Epidermal melanocyte (primary cell): ENCODE data around the gene RAB8B.
A peak's percentile ranks its signal among the peaks of the same experiment; 100 is the strongest.
"Not testable (repeated sequence)": the region's sequence is repeated elsewhere in the genome, so short reads cannot be mapped to it uniquely, and the experiment has no call there.

ENCODE experiments used
- DNase-seq: peaks from one replicate; pipeline ENCODE4 v3.0.0; 2011; ENCODE audit warnings: low spot score; ENCODE audit not compliant: insufficient read length

RAB8B gene

DNA sequence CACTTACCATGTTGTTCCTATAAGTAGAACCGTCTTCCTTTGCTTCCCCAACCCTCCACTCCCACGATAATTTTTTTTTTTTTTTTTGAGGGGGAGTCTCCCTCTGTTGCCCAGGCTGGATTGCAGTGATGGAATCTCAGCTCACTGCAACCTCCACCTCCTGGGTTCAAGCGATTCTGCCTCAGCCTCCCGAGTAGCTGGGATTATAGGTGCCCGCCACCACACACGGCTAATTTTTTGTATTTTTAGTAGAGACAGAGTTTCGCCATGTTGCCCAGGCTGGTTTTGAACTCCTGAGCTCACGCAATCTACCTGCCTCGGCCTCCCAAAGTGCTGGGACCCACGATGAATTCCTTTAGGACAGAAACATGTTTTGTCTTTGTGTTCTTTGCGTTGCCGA lies 19.4 kb downstream of the RAB8B start:
- not testable (repeated sequence) for DNase-seq

DNA sequence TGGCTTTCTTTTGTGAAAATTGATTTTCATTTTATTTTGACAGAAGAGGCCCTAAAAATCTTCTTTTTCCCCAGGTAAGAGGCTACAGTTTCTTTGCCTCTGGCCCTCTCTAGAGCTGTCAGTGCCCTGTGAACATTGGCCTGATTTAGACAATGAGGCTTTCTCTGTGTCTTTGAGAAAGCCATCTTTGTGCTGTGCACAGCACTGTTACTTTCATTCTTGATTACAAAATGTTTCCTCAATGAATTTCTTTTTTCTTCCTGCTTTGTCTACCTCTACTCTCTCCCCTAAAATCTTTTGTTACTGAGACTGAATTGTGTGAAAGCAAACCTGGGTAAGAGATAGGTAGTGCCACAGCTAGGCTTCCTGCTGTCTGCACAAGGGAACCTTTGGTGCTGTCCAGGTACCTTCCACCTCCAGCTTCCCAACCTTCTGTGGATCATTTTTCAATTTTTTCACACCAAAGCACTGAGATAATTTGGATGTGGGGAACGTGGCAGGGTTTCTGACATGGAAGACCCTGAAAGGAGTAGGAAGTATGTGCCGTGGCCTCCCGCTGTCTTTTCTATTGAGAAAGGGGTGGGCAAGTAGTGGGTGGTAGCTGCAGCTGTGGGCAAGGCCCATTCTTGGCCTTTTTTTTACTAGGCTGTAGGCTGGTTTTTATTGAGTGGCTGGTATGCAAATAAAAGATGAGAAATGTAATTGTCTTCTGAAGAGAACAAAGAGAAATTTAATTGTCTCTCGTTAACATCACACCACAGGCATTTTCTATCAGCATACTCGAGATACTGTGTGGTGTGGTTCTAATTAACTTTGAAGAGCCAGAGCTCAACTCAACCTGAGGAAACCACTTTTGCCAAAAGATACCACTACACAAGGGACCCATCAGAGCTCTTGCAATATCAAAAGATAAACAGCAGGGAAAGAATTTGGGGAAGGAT lies 21.0 kb downstream of the RAB8B start:
- DNase-seq: no peak

DNA sequence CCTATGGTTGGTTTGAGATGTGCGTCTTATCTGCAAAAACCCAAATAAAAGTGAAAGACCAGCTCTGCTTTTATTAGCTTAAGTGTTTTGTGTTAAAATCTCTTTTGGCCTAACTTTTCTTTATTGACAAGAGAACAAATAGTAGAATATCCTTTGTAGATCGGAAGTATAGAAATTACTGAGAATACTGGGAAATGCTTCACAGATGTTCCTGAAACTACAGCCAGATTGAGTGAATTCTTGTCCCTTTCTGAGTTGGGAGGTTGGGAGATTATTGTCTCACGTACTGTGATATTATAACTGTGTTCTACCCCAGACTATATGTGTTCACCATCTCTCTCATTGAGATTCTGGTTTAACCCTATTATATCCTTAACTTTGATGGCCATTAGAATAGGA lies 21.7 kb downstream of the RAB8B start:
- no peak for DNase-seq

DNA sequence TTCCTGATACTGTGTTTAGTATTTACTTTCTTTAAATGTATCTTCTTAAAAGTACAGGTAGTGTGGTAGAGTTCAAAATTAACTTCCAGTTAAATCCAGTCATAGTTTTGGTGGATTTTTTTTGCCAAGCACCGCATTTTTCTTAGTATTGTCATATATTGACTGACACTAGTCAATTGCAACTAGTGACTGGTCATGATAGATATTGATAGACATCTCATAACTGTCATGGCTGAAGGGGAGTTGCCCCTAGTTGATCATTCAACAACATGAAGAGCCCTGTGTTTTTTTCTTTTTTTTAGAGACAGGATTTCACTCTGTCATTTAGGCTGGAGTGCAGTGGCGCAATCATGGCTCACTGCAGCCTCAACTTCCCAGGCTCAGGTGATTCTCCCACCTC lies 22.1 kb downstream of the RAB8B start:
- DNase-seq: no peak

DNA sequence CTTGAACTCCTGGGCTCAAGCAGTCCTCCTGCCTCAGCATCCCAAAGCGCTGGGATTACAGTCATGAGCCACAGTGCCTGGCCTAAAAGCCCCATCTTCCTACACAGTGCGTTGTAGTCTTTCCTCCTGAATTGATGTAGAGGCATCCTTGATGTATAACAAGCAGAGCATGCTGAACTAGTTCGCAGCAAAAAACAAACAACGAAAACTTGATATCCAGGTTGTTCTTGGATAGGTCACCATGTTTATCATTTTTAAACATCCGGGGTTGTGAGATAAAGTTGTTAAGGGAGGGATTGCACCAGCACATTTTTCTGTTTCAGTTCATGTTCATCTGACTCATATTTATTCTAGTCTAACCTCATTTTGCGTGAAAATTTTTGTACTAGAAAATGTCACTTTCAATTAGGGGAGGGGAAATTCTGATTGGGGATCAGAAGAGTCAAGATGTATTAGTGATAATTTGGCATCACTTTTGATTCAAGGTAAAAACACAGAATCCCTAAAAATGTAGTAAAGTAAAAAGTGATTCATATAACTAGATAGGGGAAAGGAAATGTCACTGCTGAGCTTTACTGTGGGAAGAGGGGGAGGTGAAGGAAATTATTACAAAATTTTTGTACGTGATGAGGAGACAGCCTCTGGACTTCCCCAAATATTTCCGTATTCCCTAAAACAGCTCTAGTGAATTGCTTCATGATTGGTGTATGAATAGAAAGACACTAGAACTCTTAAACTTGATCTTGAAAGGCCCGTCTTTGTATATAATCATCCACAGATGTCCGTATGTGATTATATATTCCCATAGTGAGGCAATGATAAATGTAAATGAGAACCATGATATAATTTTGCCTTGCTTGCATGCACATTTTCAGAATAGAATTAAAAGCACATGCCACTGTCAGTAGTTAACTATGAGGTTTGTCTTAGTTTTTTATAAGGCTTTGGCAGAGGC lies 22.9 kb downstream of the RAB8B start:
- DNase-seq: no peak

DNA sequence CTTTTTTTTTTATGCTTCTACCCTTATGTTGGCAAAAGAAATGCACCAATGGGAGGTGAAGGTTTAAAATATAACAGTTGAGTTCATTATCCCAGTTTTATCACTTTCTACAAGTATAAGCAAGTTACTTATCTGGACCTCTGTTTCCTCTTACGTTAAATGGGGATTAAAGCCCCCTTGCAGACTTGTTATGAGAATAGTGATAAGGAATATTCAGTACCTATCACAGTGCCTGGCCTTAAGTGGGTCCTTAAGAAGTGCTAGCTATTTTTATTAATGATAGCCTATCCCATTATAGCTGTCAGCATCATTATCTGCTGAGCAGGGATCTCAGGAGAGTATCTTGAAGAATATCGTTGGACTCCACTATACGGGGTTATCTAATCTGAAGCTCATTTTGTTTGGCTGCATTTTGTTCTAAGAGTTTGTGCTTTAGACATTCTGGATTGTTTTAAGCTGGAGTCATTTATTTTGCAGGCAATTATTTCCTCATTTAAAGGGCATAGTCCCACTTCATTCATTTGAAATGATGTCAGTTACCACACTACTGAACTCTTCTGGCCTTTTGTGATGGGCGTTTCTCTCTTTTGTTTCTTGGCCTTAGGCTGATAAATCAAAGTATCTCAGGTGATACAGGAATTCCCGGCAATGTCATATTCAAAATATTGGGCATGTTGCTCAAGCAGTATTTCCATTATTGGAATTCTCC lies 28.8 kb downstream of the RAB8B start:
- no peak for DNase-seq

DNA sequence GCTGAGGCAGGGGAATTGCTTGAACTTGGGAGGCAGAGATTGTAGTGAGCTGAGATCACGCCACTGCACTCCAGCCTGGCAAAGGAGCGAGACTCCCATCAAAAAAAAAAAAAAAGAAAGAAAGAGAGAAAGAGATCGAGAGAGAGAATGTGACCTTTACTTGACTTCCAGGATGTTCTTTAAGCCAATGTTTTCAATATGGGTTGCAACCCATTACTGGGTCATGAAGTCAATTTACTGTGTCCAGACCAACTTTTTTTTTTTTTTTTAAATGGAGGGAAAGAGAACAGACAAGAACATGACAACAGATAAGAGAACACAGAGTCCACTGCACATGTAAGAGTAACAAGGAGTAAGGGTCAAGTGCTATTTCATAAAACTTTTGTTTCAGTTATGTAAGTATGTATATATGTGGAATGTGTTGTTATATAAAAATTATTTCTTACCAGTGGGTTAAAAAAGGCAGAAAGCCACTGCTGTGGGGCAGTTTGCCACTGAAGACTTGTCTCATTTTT lies 29.8 kb downstream of the RAB8B start:
- no peak for DNase-seq

DNA sequence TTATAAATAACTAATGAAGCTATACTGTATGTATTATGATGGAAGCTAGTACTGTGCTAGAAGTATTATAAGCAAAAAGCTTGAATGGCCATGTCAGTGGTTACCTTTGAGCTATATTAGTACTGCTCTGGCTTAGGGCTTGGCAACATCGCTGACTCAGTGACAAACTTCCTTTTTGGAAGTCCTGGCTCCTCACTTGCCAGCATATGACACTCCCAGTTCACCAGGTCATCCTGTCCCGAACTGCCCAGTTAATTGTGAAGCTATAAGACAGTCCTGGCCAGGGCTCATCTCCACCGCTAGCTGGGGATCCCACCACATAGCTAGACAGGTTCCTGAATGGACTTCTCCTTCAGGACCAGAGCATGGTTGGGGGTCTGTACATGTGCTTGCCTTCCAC lies 31.9 kb downstream of the RAB8B start:
- no peak for DNase-seq

DNA sequence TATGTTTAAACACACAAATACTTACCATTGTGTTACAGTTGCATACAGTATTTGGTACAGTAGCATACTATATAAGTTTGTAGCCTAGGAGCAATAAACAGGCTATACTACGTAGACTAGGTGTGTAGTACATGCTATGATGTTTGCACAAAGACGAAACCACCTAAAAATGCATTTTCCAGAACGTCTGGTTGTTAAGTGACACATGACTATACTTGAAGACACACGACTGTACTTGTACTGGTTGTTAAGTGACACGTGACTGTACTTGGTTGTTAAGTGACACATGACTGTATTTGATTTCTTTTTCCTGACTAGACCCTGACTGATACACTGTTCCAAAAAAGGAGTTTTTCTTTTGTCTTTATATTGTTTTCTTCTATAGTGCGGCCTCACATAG lies 34.1 kb downstream of the RAB8B start:
- DNase-seq: no peak

DNA sequence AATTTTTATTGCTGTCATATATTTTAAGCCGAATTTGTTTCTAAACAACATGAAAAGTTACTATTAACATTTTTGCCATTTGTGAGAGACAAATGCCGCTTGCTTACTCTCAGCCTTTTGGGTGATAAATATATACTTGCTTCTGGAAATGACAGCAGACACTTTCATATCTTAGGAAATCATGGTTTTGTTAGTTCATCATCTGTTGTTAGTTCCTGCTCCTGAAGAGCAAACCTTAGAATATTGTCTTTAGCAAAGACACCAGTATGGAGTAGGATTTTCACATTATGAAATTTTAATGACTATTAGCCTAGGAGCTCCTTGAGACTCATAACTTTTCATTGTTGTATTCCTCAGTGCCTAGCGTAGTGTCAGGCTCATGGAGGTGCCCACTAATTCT lies 36.0 kb downstream of the RAB8B start:
- no peak for DNase-seq

DNA sequence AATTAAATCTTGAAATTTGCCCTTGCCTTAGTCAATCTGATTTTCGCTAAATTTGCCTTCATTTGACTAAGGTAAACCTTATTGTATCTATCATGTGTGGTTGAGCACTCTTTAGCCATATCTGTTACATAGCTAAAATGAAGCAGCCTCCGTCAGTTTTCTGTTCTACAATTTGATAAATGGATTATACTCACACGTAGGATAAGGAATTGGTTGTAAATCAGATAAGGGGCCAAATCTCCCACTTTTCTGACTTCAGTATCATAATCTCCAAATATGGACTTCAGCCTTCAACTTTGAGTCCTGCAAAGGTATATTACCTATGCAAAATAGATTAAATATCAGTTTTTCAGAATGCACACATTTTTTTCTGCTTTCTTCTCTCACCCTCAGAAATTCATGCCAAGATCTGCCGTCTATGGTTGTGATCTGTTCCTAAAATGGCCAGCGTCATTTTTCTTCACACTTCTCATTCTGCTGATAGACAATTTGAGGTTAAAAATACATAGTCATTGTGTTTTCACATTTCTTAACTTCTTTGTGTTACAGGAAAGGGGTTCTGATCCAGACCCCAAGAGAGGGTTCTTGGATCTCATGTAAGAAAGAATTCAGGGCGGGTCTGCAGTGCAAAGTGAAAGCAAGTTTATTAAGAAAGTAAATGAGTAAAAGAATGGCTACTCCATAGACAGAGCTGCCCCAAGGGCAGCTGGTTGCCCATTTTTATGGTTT lies 36.9 kb downstream of the RAB8B start:
- DNase-seq: no peak

DNA sequence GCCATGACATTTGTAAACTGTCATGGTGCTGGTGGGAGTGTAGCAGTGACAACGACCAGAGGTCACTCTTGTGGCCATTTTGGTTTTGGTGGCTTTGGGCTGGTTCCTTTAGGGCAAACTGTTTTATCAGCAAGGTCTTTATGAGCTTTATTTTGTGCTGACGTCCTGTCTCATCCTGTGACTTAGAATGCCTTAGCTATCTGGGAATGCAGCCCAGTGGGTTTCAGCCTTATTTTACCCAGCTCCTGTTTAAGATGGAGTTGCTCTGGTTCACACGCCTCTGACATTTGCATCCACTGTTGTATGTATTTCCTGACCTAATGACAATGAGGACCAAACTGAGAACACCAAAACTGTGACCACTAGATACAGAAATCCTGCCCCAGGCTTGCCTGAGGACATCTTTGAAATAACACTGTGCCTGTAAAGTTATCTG lies 37.6 kb downstream of the RAB8B start:
- DNase-seq: peak; percentile 43

DNA sequence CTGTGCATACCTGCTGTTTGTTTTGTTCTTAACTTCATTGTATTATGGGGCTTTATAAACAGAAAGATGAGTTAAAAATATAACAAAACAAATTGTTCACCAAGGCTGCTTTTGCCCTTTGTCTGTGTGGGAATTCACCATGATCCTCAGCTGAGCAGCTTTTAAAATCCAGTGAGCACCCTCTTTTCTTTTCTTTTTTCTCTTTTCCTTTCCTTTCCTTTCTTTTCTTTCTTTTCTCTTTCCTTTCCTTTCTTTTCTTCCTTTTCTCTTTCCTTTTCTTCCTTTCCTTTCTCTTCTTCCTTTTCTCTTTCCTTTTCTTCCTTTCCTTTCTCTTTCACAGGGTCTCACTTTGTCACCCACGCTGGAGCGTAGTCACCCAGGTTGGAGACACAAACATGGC lies 38.3 kb downstream of the RAB8B start:
- DNase-seq: no peak

DNA sequence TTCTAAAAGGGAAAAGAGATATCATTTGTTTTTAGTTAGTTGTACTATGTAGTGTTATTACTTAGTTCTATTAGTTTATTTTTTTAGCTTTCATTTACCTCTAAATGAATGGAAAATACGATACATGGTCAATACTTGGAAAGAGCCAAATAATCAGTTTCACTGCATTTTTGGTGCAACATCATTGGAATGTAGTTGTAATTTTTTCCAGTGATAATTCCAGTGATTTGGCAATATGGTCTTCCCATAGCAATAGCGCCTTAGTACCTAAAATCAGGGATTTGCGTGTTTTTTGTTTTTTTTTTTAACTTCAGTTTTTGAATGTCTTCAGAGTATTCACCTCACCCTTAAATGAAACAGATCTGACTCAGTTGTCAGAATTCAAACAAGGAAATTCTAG lies 41.8 kb downstream of the RAB8B start:
- DNase-seq: no peak

DNA sequence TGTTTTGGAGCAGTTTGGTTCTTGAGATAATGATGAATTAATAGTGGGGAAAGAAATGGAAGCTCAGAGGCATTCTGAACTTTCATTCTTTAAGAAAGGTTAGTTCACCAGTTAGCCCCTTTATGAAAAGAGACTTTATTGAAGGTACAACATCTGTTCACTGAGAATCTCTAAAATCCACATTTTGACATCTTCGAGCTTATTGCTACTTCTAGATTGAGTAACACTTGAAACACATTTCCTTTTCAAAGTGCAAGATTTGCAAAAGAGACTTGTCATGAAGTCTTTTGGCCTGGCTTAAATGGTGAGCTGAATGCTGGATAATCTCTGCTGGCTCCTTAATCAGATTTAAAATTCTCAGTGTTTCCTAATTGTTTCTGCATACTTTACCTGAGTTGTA lies 42.3 kb downstream of the RAB8B start:
- no peak for DNase-seq

DNA sequence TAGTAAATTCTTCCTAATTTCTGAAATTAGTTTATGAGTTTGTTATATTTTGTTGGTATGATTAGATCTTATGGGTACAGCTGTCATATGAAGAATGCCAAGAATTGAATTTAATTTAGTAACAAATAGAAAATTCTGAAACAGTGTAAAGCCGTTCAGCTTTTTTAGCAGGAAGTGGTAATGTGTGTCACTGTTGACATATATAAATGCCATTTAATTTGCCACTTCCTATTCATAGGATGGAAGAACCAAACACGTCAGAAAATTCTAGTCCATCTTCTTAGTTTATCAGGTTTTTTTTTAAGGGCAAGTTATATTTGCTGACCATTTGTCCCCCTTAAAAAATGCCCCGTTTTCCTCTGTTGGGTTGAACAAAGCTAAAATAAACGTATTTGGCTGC lies 43.0 kb downstream of the RAB8B start:
- no peak for DNase-seq

DNA sequence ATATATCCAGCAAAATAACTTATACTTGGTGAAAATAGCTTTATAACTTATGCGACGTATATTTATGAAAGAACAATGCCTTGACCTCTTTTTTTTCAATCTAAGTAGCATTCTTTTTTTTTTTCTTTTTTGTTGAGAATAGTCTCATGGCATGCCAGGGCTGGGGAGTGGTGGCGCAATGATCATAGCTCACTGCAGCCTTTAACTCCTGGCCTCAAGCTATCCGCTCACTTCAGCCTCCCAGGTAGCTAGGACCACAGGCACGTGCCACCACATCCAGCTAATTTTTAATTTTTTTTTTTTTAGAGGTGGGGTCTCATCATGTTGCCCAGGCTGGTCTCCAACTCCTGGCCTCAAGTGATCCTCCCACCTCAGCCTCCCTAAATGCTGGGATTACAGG lies 43.5 kb downstream of the RAB8B start:
- no peak for DNase-seq

DNA sequence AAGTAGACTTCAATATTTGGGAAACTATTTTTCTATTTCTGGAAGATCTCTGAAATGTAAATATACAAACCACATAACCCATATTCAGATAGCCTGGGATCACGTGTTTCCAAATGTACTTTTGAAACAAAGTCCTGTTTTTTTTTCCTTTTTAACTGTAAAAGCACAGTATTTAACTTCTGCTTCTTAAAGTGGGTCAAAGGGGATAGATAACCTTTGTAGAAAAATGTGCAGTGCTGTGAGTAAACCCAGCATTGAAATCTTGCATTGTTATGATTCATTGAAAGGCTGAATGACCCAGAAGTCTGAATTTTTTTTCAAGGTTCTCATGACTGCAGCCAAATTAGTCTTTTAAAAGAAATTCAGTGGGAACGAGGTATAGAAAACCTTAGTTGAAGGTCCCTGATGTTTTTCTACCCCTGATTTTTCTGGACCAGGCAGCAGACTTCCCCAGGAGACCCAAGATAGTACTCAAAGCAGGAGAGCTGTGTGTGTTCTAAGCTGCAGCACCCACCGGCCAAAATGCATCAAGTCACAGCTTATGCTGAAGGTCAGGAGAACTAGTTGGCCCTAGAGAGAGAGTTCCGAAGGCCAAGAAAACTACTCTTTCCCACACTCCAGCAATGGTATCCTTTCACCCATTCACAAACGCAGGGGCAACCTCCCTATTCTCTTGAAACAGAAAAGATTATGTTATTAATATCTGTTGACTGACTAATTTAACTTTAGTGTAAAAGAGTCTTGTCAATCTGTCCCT lies 44.4 kb downstream of the RAB8B start:
- DNase-seq: no peak

DNA sequence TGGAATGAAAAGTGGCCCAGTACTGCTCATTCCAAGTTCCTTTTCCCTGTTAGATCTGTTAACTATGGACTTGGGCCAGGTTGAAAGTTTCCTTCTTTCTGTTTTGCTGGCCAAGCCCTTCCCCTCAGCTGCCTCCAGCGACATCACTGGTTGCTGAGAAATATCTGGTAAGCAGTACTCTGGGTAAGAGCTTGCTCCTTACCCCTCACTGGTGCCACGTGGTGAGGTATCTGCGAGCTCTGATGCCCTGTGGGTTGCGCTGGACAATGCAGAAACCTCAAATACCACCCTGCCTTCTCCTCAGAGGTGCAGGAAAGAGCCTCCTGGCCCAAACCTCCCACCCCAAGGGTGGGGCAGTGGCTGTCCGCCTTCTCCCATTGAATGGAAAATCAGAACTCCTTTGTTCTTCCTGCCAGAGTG lies 45.1 kb downstream of the RAB8B start:
- no peak for DNase-seq

DNA sequence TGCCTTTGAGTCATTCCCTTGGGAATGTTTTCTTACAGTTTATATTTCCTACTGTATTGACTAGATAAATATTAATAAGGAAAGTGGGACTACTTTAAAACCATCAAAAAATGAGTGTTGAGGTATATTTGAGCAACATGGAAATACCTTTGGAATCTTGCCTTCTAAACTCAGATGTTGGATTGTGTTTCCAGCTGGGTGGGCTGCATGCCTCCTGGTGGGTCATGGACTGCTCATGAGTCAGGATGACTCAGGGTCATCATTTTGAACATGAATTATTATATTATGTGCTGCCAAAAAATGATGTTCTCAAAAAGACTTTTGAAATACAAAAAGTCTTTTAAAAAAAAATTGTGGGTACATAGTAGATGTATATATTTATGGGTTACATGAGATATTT lies 46.9 kb downstream of the RAB8B start:
- DNase-seq: no peak
